Mucosa of descending colon (tissue), 3 donors: ENCODE data around the gene ADCY5. TPM values are rescaled to one million over a fixed set of nuclear protein-coding genes. Genes with fewer than 3 reads are reported as not detected.
A peak's percentile ranks its signal among the peaks of the same experiment; 100 is the strongest.

Experiments
- ATAC-seq: fragments of 200-7000 bp; cut with Tn5 transposase; one replicate; pipeline ENCODE4 v1.9.1; 2020; ENCODE audit warnings: mild to moderate bottlenecking, moderate library complexity
- DNase-seq, 3 donors: peaks; one replicate each; pipeline ENCODE4 v3.0.0-alpha.2; 2020
- H3K36me3 ChIP-seq: fragments of 200-600 bp; one replicate; pipeline ENCODE4 v1.8.0; 2021; ENCODE audit warnings: low read depth, mild to moderate bottlenecking
- H3K4me1 ChIP-seq: fragments of 200-600 bp; one replicate; pipeline ENCODE4 v1.8.0; 2021; ENCODE audit warnings: low read depth, mild to moderate bottlenecking
- H3K4me3 ChIP-seq: fragments of 200-600 bp; one replicate; pipeline ENCODE4 v1.8.0; 2021; ENCODE audit warnings: mild to moderate bottlenecking
- H3K9me3 ChIP-seq: fragments of 200-600 bp; one replicate; pipeline ENCODE4 v1.8.0; 2021; ENCODE audit warnings: mild to moderate bottlenecking
- CTCF ChIP-seq: fragments of 200-600 bp; IDR thresholded peaks from one replicate; pipeline ENCODE4 v1.8.0; 2022; ENCODE audit warnings: antibody characterized with exemption, mild to moderate bottlenecking
- intact Hi-C, 2 donors: fragments of 100-400 bp; cut with DNase I in 1 of 2; cut with micrococcal nuclease in 1 of 2; formaldehyde crosslinking; loops; one replicate each; pipeline versions ENCODE4 v1.11.0 to v1.11.1; 2022; cut with DNase I, micrococcal nuclease
- total RNA-seq, 3 donors: library from RNA; stranded (reverse); fragmentation: NEBNext Ultra II Directional in 2 of 3; extraction: Animal tissue kit (Norgen Biotek cat#: 25700) in 2 of 3; gene quantifications; one replicate each; pipeline versions ENCODE4 v1.2.1 to v1.2.4, GENCODE V29; 2021 to 2023
- donor health status: DM: no; HTN: no; CAD: no; lungs with moderate emphysema.
- donor health status: DM: no; HTN: no; CAD: no.
- donor health status: DM: no; HTN: yes; CAD: no.

The ADCY5 gene
- total RNA-seq, 3 donors from 2014 or later = 7.8 to 72.6 (median 12.6) TPM

GRCh38 chr3:123311201-123311600 lies 137.7 kb downstream of the ADCY5 start:
- H3K4me1 ChIP-seq = no peaks in the 10 kb centered on the region
- ATAC-seq = no peak

DNA sequence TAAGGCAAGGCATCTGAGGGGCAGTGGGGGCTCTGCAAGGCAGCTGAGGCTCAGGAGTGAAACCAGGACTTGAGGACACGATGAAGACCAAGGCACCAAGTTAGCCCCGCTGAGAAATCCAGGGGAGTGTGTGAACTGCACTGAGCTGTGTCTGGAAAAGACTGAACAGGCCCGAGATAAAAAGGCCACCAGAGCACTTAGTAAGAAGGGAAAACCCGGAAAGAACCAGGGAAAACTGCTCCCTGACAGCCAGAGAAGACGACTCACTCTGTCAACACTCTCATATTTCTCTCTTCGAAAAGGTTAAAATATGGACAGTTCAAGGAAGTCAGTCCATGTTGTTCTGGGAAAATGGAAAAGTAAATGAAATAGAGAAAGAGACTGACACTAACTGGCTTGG lies 138.1 kb downstream of the ADCY5 start:
- no peaks in the 10 kb centered on the region for H3K9me3 ChIP-seq
- no peak overlapping the region for H3K4me3 ChIP-seq
- DNase-seq = no peak
- intact Hi-C loops = no loop called here
- no peak for ATAC-seq
- no peaks in the 10 kb centered on the region for H3K4me1 ChIP-seq
- no peak for TF ChIP-seq CTCF
- no peaks in the 10 kb centered on the region for H3K36me3 ChIP-seq

More at GRCh38 chr3:123311201-123311600, 137.7 kb downstream of the ADCY5 start:
- TF ChIP-seq CTCF = no peak
- no peaks in the 10 kb centered on the region for H3K36me3 ChIP-seq
- peak in 1 of 3 donors; percentile 10 for DNase-seq
- intact Hi-C loops = no loop called here
- no peaks in the 10 kb centered on the region for H3K9me3 ChIP-seq
- H3K4me3 ChIP-seq = no peak overlapping the region

GRCh38 chr3:123310186-123310585 lies 138.7 kb downstream of the ADCY5 start:
- H3K36me3 ChIP-seq = no peaks in the 10 kb centered on the region

DNA sequence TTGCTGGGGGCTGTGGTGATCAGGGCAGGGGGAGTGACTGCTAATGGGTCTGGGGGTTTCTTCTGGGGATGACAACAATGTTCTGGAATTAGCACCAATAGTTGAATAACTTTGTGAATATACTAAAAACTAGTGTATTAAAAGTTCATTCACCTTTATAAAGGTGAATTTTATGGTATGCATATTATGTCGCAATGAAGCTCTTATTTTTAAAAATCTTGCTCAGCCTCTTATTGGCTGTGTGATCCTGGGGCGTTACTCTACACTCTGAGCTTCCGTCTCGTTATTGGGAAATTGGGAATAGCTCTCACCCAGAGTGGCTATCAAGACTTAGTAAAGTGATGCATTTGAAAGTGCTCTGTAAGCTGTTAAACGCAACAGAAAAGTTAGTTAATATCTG lies 141.8 kb downstream of the ADCY5 start:
- no peak for TF ChIP-seq CTCF
- Histone ChIP-seq H3K4me3 (no peak overlapping the region), H3K36me3 (no peaks in the 10 kb centered on the region), H3K4me1 (no peaks in the 10 kb centered on the region), H3K9me3 (no peaks in the 10 kb centered on the region)
- no peak for ATAC-seq
- no peak for DNase-seq
- intact Hi-C loops = no loop called here

More at GRCh38 chr3:123310186-123310585, 138.7 kb downstream of the ADCY5 start:
- ATAC-seq (no peak), DNase-seq (peak in 1 of 3 donors; percentile 20)
- H3K4me3 ChIP-seq = no peak overlapping the region
- no peaks in the 10 kb centered on the region for H3K9me3 ChIP-seq
- H3K4me1 ChIP-seq = no peaks in the 10 kb centered on the region
- TF ChIP-seq CTCF = no peak
- intact Hi-C loops = no loop called here

GRCh38 chr3:123305192-123305591 lies 143.7 kb downstream of the ADCY5 start:
- DNase-seq (peak in 1 of 3 donors; percentile 5), ATAC-seq (no peak)
- intact Hi-C loops = no loop called here
- Histone ChIP-seq H3K4me3 (no peak overlapping the region), H3K9me3 (no peaks in the 10 kb centered on the region), H3K4me1 (no peaks in the 10 kb centered on the region), H3K36me3 (no peaks in the 10 kb centered on the region)
- TF ChIP-seq CTCF = no peak

DNA sequence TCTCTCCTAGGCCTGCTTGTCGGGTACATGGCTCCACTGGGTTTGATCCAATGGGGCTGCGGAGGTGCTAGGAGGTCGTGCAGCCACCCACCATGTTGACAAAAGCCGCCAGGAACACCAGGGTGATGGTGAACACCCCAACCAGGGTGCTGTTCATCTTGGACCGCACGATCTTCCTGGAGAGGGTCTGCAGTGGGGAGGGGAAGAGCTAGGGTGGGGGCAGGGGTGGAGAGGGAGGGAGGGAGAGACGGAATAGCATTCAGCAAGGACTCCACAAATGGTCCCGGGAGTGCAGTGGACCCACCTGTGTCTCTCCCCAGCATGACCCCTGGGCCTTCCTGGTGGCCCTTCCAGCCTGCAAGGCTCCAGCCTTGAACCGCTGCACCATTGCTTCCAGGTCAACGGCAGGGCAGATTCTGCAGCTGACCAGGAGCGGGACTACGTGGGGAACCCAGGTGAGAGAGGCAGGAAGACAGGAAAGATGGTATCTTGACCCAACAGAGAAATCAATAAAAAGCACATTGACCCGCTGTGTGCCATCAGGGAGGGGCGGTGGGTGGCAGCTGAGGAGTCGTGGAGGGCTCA lies 144.8 kb downstream of the ADCY5 start:
- intact Hi-C loops = no loop called here
- Histone ChIP-seq H3K9me3 (no peaks in the 10 kb centered on the region), H3K4me3 (no peak overlapping the region), H3K36me3 (no peaks in the 10 kb centered on the region), H3K4me1 (no peaks in the 10 kb centered on the region)
- DNase-seq (peak in 1 of 3 donors; percentile 25), ATAC-seq (no peak)
- no peak for TF ChIP-seq CTCF
